ENCODE results near the gene CSGALNACT2. TPM values are rescaled to one million over a fixed set of nuclear protein-coding genes. Genes with fewer than 3 reads are reported as not detected.
A peak's percentile ranks its signal among the peaks of the same experiment; 100 is the strongest.

CSGALNACT2 gene
- total RNA-seq, 1 donor from 2014 or later, result 7.1 TPM

DNA sequence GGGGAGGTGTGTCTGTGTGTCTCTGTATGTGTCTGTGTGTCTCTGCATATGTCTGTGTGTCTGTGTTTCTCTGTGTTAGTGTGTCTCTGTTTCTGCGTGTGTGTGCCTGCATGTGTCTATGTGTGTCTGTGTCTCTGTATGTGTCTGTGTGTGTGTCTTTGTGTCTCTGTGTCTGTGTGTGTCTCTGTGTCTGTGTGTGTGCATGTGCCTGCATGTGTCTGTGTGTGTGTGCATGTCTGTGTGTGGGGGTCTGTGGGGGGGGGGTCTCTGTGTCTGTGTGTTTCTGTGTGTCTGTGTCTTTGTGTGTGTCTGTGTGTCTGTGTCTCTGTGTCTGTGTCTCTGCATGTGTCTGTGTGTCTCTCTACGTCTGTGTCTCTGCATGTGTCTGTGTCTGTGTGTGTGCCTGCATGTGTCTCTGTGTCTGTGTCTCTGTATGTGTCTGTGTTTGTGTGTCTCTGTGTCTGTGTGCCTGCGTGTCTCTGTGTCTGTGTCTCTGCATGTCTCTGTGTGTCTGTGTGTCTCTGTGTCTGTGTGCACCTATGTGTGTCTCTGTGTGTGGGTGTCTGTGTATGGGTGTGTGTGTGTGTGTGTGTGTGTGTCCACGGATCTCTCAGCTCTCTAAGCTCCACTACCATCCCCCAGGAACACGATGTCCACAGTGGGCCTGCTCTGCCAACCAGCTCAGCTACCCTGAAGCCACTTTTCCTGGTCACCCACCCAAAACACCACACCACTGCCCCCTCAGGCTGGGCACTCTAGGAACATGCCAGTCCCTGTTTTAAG is 87.0 kb downstream of the CSGALNACT2 start:
- intact Hi-C loops (cut with micrococcal nuclease), result no loop called here
- Histone ChIP-seq H3K27ac (replicated peaks) (no peak overlapping the region), H3K27me3 (ENCODE audit: low read depth) (peaks cover 54% of the 10 kb centered on the region), H3K4me1 (peaks cover 16% of the 10 kb centered on the region), H3K9me3 (replicated peaks) (no peaks in the 10 kb centered on the region), H3K4me3 (no peak overlapping the region), H3K36me3 (no peaks in the 10 kb centered on the region)
- DNase-seq, result no peak
- TF ChIP-seq, protein P1, sequence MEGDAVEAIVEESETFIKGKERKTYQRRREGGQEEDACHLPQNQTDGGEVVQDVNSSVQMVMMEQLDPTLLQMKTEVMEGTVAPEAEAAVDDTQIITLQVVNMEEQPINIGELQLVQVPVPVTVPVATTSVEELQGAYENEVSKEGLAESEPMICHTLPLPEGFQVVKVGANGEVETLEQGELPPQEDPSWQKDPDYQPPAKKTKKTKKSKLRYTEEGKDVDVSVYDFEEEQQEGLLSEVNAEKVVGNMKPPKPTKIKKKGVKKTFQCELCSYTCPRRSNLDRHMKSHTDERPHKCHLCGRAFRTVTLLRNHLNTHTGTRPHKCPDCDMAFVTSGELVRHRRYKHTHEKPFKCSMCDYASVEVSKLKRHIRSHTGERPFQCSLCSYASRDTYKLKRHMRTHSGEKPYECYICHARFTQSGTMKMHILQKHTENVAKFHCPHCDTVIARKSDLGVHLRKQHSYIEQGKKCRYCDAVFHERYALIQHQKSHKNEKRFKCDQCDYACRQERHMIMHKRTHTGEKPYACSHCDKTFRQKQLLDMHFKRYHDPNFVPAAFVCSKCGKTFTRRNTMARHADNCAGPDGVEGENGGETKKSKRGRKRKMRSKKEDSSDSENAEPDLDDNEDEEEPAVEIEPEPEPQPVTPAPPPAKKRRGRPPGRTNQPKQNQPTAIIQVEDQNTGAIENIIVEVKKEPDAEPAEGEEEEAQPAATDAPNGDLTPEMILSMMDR (IDR thresholded peaks at IDR 0.05; ENCODE audit: borderline replicate concordance), result no peak

DNA sequence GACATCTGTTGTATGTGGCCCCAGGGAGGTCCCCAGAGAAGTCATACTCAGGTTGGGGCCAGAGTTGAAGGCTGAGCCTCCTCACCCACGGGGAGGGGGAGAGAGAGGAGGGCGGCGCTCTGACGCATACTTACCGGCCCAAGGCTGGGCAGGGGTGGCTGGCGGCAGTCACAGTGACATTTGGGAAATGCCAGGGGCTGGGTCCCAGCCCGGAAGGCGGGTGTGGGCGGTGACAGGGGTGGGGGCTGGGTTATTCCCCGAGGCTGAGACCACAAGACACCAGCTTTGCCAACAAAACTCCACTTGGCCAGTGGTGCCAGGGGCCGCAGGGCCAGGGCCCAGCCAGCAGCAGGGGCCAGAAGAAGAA is 87.5 kb downstream of the CSGALNACT2 start:
- Histone ChIP-seq H3K9me3 (replicated peaks) (no peaks in the 10 kb centered on the region), H3K27ac (replicated peaks) (no peak overlapping the region), H3K36me3 (no peaks in the 10 kb centered on the region), H3K27me3 (ENCODE audit: low read depth) (peaks cover 56% of the 10 kb centered on the region), H3K4me3 (no peak overlapping the region), H3K4me1 (peaks cover 16% of the 10 kb centered on the region)
- intact Hi-C loops (cut with micrococcal nuclease), result no loop called here
- TF ChIP-seq, protein P1 (IDR thresholded peaks at IDR 0.05; ENCODE audit: borderline replicate concordance), result no peak
- peak; percentile 6 for DNase-seq

DNA sequence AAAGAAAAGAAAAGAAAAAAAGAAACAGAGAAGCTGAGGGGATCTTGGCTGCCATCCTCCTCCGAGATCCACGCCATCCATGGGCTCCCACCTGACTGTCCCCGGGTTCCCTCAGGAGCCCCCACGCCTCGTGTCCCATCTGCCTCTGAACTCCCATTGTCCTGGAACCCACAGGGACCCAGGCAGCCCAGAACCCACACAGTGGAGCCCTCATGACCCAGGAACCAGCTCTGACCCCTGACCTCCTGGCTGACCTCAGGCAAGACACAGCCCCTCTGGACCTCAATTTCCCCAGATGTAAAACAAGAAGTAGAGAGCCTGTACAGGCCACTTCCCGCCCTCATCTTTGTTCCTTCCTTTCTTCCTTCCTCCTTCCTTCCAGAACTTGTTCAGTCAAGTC is 88.2 kb downstream of the CSGALNACT2 start:
- Histone ChIP-seq H3K9me3 (replicated peaks) (no peaks in the 10 kb centered on the region), H3K4me1 (peaks cover 16% of the 10 kb centered on the region), H3K4me3 (no peak overlapping the region), H3K27ac (replicated peaks) (no peak overlapping the region), H3K36me3 (no peaks in the 10 kb centered on the region), H3K27me3 (ENCODE audit: low read depth) (peaks cover 56% of the 10 kb centered on the region)
- no peak for DNase-seq
- intact Hi-C loops (cut with micrococcal nuclease), result no loop called here
- TF ChIP-seq, protein P1 (IDR thresholded peaks at IDR 0.05; ENCODE audit: borderline replicate concordance), result no peak

DNA sequence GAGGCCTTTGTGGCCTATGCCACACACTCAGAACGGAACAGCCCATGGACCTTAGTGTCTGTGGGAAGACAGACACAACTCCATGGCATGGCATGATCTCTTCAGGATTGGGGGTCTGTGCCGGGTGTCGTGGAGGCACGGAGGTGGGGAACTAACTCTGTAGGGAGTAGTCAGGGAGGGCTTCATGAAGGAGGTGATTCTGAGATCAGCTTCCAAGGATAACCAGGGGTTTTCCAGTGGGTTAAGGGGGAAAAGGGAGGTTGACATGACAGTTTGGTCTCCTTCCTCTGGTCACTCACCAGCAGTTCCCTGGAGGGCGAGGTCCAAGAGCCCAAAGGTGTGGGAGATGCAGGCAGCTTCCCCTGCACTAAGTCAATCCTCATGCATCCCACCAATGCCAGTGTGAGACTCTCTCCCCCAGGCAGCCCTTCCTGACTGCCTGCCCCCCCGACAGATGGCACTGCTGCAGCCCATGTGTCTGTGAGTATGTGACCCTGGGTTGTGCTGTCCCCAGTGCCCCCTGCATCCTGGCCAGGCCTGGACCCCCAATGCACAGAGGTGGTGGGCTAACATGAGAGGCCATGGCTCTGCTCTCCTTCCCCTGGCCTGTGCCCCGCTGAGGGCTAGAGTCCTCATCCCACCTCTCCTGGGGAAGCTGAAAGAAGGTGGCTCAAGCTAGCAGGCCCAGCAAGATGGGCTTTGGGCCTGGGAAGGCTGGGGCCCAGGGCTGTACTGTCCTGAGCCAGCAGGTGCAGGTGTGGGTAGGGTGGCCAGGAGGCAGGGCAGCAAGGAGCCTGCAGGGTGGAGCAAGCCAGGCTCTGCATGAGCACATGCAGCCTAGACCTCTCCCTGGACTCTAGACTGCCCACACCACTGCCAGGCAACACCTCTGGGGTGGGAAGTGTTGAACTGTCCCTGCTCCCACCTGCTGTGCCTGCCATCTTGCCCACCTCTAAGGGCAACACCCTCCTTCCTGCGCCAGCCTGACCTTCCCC is 88.9 kb downstream of the CSGALNACT2 start:
- Histone ChIP-seq H3K9me3 (replicated peaks) (no peaks in the 10 kb centered on the region), H3K27me3 (ENCODE audit: low read depth) (peaks cover 59% of the 10 kb centered on the region), H3K27ac (replicated peaks) (no peak overlapping the region), H3K36me3 (no peaks in the 10 kb centered on the region), H3K4me3 (no peak overlapping the region), H3K4me1 (peaks cover 16% of the 10 kb centered on the region)
- TF ChIP-seq, protein P1 (IDR thresholded peaks at IDR 0.05; ENCODE audit: borderline replicate concordance), result no peak
- peak; percentile 2 for DNase-seq
- intact Hi-C loops (cut with micrococcal nuclease), result no loop called here

DNA sequence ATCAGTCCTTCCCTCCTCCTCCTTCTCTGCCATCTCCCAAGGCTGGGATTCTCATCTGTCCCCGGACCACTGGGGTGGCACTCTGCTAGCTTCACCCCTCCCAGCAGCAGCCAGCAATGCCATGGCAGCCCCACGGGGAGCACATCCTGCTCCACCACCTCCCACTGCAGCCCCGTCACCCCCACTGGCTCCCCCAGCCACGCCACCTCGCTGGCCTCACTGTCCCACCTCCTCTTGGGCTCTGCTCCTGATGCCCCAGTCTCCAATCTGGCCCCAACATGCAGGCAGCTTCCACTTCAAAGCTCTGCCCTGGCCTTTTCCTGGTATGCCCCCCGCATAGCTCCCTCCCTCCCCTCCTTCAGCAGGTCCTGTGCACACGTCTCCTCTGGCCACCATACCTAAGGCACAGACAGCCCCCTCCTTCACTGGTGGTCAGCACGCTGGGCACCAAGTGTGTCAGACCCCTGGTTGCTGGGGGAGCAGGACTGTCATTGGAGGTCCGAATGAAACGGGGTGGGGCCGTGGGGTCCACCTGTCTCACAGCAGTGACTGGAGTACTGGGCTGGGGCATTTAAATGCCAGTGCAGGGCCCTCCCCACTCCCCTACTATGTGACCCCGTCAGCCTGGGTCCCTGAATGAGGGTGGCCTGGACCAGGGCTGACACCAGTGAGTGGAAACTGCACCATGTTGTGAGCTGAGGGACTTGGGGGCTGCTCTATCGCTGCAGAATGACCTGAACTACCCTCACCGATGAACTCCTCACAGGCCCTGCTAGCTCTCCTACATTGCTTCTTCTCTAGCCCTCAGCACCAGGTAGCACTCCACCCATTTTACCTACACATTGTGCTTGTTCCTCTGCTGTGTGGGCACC is 89.9 kb downstream of the CSGALNACT2 start:
- intact Hi-C loops (cut with micrococcal nuclease), result no loop called here
- Histone ChIP-seq H3K27me3 (ENCODE audit: low read depth) (peaks cover 68% of the 10 kb centered on the region), H3K36me3 (no peaks in the 10 kb centered on the region), H3K4me1 (peaks cover 16% of the 10 kb centered on the region), H3K9me3 (replicated peaks) (no peaks in the 10 kb centered on the region), H3K4me3 (no peak overlapping the region), H3K27ac (replicated peaks) (no peak overlapping the region)
- TF ChIP-seq, protein P1 (IDR thresholded peaks at IDR 0.05; ENCODE audit: borderline replicate concordance), result no peak
- peak; percentile 7 for DNase-seq
